WTC11 (cell line): ENCODE results near the gene ELMO1.

Source experiments
- ATF6 ChIP-seq: sonication (generic); formaldehyde crosslinking; IDR thresholded peaks from 2 replicates; pipeline ENCODE4 v1.8.1; 2023; ENCODE audit warnings: mild to moderate bottlenecking, missing genetic modification reagents
- CBFB ChIP-seq: sonication (generic); formaldehyde crosslinking; IDR thresholded peaks from 2 replicates; pipeline ENCODE4 v1.8.1; 2022; ENCODE audit warnings: mild to moderate bottlenecking, low read depth, missing genetic modification reagents
- CREB1 ChIP-seq: sonication (generic); formaldehyde crosslinking; IDR thresholded peaks from 2 replicates; pipeline ENCODE4 v1.8.0; 2023; ENCODE audit warnings: mild to moderate bottlenecking, missing genetic modification reagents

DNA sequence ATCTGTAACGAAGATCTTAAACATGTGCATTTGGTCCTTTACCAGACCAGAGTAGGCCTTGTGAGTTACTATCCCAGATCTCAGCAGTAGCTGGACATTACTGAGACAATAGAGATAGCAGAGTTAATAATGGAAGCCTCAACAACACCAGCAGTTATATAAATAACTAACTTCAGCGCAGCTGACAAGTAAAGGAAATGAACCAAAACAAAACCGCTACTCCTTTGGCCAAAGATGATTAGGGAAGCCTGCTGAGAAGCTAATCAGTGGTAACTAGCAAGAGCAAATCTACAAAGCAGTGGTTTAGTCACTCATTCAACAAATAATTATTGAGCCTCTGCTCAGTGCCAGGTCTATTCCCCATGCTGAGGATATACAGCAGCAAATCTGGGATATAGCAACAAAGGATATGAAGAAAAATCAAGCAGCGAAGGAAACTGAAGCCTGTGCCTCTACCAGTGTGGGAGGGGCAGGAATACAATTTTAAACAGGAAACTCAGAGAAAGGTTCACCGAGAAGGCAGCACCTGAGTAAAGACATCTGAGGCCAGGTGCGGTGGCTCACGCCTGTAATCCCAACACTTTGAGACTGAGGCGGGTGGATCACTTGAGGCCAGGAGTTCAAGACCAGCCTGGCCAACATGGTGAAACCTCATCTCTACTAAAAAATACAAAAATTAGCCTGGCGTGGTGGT lies 103.6 kb downstream of the ELMO1 start:
- no peak for TF ChIP-seq ATF6
- TF ChIP-seq CBFB (CRISPR knock-in tag), result no peak
- no peak for TF ChIP-seq CREB1 (CRISPR knock-in tag)
